Stimulated activated CD4-positive, alpha-beta T cell treated with anti-CD3 and anti-CD28 coated beads, Interleukin-2, amount 100 ng/mL, for 24 hours (primary cell): ENCODE measurements around the gene REM1.
"Not testable (repeated sequence)": the region's sequence is repeated elsewhere in the genome, so short reads cannot be mapped to it uniquely, and the experiment has no call there.

ENCODE experiments used
- DNase-seq, 2 donors: peaks; one replicate each; pipeline ENCODE4 v3.0.0-alpha.2; 2020

Gene REM1

DNA sequence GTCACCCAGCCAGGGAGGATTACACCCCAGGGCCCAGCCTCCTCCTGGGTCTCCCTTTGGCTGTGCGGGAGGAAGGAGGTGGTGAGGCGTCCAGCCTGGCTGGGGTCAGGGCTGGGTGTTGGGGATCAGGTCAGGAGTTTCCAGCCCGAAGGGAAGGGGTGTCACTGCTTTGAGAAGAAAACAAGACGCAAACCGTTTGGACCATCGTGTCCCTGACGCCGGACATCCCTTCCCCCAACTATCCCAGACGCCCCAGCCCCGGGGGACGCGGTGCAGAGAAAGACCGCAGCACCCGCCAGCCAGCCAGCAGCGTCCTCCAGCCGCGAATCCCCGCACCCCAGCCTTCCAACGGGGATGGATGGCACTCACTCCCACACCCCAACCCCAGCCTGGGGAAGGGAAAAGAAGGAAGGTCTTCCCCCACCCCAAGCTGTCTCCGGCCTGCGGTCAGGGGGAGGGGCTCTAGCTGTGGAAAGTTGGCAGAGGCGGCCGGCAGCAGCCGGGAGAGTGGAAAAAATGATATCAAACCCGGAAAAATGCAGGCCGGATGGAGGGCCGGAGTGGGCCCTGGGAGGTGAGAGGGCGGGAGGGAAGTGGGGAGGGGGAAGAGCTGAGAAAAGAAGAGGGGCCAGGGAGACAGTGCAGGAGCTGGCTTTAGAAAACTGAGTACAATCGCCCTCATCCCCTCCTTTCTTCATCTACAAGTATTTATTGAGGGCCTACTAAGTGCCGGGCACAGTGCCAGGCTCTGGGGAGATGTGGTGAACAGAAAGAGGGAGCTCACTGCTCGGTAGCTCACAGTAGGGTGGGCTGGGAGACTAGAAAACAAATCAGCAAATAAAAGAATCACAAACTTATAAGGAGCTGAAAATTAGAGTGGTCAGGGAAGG is 10.6 kb downstream of the REM1 start:
- DNase-seq: peak in 1 of 2 donors; percentile 43

DNA sequence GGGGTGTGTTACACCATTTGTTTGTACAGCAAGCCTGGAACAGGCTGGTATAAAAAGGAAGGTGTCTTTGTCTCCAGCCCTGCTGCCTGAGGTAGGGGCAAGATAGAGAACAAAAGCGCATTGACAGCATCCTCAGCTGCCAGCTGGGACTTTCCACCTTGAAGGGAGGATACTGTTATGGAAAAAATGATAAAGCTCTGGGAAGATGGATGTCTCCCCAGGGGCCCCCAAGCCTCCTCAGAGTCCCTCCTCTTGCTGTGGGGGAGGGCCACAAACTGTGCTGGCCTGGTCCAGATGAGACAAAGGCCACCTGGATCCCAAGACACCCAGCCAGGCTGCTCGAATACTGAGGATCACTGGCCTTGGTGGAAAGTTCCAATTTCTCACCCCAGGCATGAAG is 13.0 kb downstream of the REM1 start:
- no peak for DNase-seq

DNA sequence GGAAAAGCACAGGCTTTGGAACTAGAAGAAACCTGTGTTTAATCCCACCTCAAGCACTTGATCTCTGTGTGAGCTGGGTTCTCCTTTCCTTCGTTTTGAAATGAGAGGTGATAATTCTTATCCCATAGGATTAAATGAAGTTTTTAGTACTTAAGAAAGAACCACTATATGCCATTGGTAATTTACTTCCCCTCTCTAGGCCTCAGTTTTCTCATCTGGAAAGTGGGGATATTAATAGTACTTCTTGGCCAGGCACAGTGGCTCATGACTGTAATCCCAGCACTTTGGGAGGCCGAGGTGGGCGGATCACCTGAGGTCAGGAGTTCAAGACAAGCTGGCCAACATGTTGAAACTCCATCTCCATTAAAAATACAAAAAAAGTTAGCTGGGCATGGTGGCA is 14.1 kb downstream of the REM1 start:
- DNase-seq: no peak

DNA sequence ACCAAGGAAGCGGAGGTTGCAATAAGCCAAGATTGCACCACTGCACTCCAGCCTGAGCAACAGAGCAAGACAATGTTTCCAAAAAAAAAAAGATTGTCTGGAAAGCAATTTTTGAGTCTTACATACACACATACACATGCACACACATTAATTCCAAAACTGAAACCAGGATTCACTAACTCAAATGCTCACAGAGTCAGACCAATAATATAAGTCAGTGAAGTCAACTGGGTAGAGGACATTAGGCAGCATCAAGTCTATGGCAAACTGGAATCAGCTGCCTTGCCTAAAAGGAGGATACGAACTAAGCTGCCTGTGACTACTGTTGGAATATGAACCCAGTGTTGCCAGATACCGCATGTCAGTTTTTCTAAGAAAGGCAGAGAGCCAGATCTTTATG is 15.7 kb downstream of the REM1 start:
- DNase-seq: no peak

DNA sequence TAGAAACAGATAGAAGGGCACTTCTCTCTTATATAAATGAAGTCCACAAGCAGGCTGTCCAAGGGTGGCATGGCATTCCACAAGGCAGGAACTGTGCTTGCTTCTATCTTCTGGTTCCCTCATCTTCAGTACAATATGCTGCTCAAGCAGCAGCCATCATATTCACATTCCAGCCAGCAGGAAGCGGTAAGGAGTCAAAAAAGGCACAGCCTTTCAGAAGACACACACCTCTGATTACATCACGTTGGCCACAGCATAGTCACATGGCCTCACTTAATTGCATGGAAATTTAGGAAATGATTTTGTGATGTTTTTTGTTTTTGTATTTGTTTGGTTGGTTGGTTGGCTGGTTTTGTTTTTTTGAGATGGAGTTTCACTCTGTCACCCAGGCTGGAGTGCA is 19.0 kb downstream of the REM1 start:
- DNase-seq: no peak

DNA sequence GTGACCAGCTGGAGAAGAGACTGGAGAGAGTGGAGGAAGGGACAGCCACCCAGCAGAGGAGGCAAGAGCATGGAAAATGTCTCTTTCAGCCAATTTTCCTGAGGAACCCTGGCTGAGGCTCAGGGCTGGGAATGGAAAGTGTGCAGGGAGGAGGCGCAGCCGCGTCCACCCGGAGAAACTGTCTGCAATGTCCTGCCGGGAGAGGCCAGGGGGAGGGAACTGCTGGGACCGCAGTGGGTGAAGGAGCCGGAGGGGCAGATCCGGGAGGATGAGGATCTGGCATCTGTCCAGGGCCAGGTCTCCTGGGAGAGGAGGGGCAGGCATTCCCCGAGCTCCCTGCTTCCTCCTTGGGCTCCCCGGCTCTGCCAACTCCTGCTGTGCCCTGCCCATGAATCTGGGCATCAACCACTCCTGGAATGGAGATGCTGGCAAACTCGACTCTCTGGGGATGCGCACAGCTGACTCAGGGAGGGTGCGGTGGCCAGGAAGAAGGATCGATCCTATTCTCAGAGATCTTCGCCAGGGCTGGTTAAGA is 21.7 kb downstream of the REM1 start:
- DNase-seq: no peak

DNA sequence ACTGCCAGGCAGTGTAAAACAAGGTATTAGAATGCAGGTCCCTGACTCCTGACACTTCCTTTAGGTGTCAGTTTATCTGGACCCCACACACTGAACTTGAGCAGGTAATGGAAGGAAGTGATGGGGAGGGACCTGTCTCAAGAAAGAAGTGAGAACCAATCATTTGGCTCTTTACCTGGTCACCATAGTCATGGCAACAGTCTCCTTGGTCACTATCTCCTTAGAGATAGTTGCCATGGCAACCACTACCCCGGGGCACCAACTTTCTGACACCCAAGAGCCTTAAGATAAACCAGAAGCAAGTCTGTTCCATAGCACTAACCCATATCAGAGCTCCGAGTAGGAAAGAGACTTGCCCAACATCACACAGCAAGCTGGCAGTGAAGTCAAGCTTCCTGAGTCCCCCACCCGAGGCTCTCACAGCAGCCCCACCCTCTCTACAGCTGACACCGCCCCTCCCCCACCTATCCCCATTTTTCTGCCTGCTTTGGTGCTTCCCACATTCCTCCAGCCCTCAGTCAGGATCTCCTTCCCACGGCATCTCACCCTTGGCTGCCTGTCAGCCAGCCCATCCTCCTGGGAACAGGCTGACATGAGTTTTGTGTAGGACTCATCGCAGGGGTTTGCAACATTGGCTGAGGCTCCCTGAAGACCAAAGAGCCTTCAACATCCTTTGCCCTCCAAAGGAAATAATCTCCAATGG is 22.9 kb downstream of the REM1 start:
- no peak for DNase-seq

DNA sequence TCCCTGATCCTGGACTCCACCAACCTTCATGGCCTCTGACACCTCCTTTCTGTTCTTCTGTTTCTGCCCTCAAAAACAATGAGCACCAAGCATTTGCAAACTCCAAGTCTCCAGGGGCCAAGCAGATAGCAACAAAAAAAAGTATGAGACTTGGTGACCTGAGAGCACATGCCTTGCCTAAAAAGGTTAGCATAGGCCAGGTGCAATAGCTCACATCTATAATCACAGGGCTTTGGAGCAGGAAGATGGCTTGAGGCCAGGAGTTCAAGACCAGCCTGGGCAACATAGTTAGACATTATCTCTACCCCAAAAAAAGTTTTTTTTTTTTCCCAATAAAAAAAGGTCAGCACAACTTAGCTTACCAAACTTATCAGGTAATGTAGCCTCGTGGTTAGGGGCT is 25.4 kb downstream of the REM1 start:
- DNase-seq: no peak

DNA sequence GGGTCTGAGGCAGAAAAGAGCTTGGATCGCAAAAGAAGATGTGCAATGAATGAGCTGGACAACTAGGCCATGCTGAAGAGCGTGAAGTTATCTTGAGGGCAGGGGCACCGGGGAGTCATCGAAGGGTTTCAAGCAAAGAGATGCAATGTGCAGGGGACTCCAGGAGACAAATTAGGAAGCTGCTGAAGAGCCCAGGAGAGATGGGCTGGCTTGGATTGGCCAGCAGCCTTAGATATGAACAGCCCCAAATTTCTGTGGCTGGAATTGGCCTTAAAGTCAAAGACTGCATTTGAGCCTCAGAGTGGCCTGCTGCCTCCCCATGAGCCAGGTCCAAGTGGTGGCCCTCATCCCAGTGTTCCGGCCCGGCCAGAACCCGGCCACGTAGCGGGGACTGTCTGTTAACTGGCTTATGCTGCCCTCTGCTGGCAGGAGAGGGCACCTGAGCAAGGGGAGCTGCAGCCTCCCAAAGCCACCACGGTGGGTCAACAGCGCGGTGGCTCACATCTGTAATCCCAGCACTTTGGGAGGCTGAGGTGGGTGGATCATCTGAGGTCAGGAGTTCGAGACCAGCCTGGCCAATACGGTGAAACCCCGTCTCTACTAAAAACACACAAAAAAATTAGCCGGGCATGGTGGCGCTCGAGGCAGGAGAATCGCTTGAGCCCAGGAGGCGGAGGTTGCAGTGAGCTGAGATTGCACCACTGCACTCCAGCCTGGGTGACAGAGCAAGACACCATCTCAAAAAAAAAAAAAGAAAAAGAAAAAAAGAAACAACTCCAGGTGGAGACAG is 28.0 kb downstream of the REM1 start:
- DNase-seq: peak; percentile 83 to 84

DNA sequence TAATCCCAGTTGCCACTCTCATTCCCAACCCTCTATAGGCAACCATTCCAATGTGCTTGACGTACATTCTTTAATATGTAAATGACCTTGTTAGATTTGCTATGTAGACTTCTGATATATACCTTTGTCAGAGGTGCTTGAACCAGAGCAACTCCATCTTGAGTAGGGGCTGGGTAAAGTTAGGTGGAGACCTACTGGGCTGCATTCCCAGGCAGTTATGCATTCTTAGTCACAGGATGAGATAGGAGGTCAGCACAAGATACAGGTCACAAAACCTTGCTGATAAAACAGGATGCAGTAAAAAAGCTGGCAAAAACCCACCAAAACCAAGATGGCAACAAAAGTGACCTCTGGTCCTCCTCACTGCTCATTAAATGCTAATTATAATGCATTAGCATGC is 30.8 kb downstream of the REM1 start:
- no peak for DNase-seq

DNA sequence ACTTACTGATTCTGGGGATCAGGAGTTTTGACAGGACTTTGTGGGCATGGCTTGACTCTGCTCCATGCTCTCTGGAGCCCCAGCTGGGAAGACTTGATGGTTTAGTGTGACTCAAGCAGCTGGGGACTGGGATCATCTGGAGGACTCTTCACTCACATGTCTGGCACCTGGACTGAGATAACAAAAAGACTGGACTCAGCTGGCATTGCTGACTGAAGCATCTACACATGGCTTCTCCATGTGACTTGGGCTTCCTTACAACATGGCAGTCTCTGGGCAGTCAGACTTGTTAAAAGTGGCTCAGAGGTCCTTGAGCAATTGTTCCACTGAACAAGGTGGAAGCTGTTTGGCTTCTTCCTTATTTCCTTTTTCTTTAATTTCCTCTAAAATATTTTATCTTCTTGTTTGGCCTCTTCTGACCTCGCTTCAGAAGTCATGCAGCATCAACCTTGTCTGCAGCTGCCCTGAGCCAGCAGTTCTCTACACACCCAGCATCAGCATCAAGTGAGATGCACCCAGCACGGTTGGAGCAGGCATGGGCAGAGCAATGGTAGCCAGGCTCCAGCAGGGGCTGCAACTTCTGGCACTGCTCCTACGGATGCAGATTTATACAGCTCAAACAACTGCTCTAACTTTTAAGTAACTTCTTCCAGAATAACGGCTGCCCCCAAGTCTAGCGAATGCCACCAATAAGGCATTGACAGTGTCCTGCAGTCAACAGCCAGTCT is 33.6 kb downstream of the REM1 start:
- no peak for DNase-seq

DNA sequence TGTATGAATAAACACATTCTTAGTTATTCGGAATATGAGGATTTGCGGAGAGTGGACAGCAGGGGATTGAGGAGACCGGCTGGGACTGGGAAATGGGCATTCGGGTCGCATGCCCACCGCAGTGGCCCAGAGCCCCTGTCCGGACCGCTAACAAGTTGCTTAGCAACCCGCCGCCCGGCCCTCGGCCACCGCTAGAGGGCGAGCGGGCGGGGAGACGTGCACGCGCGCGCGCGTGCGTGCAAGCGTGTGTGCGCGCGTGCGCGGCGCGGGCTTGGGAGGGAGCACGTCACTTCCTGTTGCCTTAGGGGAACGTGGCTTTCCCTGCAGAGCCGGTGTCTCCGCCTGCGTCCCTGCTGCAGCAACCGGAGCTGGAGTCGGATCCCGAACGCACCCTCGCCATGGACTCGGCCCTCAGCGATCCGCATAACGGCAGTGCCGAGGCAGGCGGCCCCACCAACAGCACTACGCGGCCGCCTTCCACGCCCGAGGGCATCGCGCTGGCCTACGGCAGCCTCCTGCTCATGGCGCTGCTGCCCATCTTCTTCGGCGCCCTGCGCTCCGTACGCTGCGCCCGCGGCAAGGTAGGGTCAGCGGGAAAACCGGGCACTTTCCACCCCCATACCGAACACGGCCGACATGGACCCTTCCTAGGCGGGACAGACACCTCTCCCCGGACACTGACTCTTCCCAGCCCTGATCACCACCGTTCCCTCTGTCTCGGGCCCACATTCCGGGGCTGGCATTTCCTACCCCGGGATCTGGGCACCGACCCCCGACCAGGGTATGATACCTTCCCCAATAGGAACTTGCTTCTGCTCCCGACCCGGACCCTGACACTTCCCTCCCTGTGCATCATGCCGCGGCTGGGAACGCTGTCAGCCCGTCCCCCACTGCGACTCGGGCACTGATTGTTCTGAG is 39.3 kb downstream of the REM1 start, which contains the start of gene HM13:
TSS of gene HM13 (plus strand) at position 289 of the 918 bp plus-strand sequence. CDS start at position 399, 110 bp downstream.
- peak; percentile 88 for DNase-seq

DNA sequence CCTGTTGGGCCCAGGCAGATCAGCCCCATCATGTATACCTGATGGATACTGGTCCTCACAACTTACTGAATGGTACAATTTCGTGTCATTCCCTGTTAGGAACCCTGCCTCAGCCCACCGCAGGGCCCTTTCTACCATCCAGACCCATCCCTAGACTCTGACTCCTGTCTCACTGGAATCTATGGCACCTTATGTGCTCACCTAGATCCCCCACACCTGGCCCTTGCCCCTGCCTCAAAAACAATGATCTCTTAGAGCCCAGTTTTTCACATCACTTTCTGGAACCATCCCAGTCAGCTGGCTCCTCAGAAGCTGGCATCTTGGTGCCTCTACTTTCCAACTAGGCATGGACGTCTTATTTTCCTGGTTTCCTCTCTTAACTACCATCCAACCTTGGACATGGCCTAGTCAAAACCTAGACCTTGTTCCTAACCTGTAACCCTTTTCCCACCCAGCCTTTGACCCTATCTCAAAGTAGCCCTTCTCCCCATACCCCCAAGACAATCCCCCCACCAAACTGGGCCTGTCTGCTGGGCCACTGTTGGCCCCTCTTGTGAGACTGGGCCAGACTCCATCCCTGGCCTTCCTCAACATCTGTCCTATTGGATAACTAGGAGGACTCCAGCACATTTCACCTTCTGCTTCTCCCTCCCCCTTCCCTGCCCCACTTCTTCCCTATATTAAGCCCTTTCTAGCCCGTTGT is 40.1 kb downstream of the REM1 start:
- DNase-seq: no peak

DNA sequence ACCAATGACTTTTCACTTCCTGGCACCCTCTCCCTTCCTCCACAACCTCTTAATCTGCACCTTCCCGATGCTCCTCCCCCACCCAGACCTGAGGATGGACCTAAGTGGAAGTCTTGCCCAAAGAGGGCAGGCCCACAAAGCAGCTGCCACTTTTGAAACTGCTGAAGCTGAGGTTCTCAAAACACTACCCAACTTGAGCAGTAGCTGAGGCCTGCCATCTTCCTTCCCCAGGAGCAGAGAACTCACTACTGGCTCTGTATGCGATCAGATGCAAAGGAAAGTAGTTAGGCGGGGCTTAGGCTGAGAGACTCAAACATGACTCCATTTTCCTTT is 40.7 kb downstream of the REM1 start:
- DNase-seq: no peak

DNA sequence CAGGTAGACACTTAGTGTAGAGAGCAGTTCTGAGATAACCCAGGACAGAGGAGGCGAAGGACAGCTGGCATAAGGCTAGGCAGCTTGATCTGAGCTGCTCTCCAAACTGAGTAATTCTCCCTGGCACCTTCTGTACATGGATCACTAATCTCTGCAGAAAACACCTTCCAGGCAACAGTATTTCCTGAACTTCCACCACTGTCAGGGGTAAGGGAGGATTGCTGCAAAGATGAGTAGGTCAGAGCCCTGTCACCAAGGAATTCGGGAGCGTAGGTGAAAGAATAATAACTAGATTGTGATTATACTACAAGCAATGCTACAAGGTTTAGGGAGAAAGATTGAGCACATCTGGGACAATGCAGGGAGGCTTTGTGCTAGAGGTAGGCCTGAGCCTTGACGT is 41.1 kb downstream of the REM1 start:
- DNase-seq: no peak

DNA sequence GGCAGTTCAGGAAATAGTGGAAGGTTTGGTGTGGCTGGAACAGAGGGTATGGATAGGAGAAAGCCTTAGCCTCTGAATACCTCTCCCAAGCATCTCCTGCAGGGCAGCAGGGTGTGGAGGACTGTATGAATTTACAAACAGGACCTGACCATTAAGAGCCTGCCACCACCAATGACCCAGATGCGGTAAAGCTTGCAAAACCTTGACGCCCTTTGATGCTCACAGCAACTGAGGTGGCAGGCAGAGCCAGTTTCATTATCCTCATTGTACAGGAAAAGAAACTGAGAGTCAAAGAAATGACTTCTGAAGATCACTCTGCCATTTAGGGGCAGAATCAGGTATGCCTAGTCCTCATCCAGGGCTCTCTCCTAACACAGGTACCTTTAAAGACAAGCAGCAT is 41.6 kb downstream of the REM1 start:
- no peak for DNase-seq

DNA sequence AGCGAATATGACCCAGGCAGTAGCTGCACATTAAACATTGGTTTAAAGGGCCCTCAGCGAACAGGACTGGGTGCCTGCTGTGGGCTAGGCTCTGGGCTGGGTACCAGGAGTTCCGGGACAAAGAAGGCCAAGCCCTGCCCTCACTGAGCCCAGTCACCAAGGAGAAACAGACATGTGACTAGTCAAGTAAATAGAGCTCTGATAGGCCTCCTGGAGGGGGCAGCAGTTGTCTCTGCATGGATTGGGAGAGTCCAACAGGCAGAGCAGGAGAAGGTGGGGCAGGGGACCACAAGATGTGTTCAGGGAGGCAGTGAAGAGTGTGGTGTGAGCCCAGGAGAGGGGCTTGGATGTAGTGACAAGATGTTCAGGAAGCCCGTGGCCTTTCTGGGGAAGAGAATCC is 42.3 kb downstream of the REM1 start:
- no peak for DNase-seq

DNA sequence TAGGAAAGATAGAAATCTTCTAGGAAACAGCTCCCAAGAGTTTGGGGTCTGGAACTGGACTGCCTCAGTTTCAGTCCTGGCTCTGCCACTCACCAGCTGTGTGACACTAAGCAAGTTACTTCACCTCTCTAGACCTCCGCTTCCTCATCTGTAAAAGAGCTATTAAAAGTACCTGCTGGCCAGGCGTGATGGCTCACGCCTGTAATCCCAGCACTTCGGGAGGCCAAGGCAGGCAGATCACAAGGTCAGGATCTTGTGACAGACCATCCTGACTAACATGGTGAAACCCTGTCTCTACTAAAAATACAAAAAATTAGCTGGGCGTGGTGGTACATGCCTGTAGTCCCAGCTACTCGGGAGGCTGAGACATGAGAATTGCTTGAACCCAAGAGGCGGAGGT is 46.2 kb downstream of the REM1 start:
- DNase-seq: not testable (repeated sequence)

DNA sequence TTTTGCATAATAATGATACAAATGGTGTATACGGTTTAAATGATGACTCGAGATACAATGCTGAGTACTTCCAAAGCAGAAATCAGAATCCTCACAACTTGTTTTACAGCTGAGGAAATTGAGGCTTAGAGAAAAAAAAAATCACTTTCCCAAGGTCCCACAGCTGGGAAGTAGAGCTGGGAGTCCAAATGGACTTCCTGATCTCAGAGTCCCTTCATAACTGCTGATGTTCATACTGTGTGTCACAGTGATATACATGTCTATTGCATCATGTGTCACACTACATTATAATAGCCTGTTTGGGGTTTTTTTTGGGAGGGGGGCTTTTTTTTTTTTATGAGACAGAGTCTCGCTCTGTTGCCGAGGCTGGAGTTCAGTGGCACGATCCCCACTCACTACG is 47.6 kb downstream of the REM1 start:
- DNase-seq: no peak

DNA sequence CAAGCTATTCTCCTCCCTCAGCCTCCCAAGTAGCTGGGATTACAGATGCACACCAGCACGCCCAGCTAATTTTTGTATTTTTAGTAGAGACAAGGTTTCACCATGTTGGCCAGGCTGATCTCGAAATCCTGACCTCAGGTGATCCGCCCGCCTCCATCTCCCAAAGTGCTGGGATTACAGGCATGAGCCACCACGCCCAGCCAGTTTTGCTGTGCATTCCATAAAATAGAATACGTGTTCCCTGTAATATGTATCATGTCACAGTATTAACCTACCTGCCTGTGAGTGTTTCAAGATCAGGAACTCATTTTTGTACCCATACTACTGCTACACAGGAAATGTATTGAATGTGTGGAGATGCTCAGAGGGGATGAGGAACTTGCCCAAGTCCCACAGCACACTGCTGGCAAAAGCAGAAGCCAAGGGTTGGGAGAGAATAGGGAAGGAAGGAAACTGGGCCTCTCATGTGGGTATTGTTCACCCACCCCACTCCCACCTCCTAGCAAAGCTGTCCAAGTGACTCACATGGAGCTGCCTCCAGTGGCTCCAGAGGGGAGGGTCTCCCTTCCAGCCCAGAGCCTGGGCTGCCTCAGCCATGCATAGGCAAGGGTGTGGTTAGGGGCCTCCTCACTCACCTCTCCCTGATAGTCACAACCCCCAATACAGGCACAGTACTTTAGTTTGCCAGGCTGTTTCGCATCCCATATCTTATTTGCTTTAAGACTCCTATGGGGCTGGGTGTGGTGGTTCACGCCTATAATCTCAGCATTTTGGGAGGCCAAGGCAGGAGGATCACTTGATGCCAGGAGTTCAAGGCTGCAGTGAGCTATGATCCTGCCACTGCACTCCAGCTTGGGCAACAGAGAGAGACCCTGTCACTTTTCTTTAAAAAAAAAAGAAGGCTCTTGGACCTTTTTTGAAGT is 48.5 kb downstream of the REM1 start:
- no peak for DNase-seq
